Measurements from ENCODE around the gene ZHX3. TPM values are rescaled to one million over a fixed set of nuclear protein-coding genes. Genes with fewer than 3 reads are reported as not detected.
A peak's percentile ranks its signal among the peaks of the same experiment; 100 is the strongest.
"Not testable (repeated sequence)": the region's sequence is repeated elsewhere in the genome, so short reads cannot be mapped to it uniquely, and the experiment has no call there.

The ZHX3 gene
- total RNA-seq, 5 donors from 2014 or later (not counting 1 experiment from before 2014, with no cell fraction given) = 7.0 to 11.1 (median 10.5) TPM

- Mint-ChIP-seq H3K36me3 (no peaks in the 10 kb centered on the region), H3K27ac (no peak overlapping the region), H3K4me1 (peaks cover 16 to 25% (median 21%) of the 10 kb centered on the region in 3 donors), H3K27me3 (no peaks in the 10 kb centered on the region), H3K4me3 (peak overlapping the region in 1 of 3 donors; percentile 4), H3K9me3 (no peaks in the 10 kb centered on the region)
- ATAC-seq (replicated peaks in 1 of 4) = no peak
- no peak for DNase-seq
- peaks cover 7 to 13% of the 10 kb centered on the region in 2 experiments for H3K4me1 ChIP-seq (ENCODE audit: control insufficient read depth in 1 of 2, extremely low read depth in 1 of 2, insufficient read depth in 2 of 2, low read length in 2 of 2)
- H3K36me3 ChIP-seq (ENCODE audit: control insufficient read depth in 2 of 2, extremely low read depth in 1 of 2, insufficient read depth in 1 of 2, low read length in 1 of 2) = no peaks in the 10 kb centered on the region
- no peaks in the 10 kb centered on the region for H3K9me3 ChIP-seq
- H3K4me3 ChIP-seq (ENCODE audit: control insufficient read depth in 1 of 2, extremely low read depth in 1 of 2, low read length in 1 of 2) = no peak overlapping the region
- no CpG with 5 or more reads among the region's 2 CpGs for WGBS (ENCODE audit: insufficient coverage)
- ChIA-PET CTCF (no interaction called here), POLR2A (interaction anchor here in 1 of 2 donors (0.7 kb wide), 1 partner anchor 307 kb away, joined by 3 read pairs; no protein-coding TSS in a partner anchor)
- H3K27me3 ChIP-seq (replicated peaks in 1 of 2; ENCODE audit: control insufficient read depth in 2 of 2, extremely low read depth in 1 of 2, insufficient read depth in 2 of 2, low read length in 1 of 2) = no peaks in the 10 kb centered on the region
- no peak overlapping the region for H3K27ac ChIP-seq (ENCODE audit: low read length)
These were observed 3.1 kb downstream of the ZHX3 start for GRCh38 chr20:41314386-41314785.

- H3K4me3 ChIP-seq (ENCODE audit: control insufficient read depth in 1 of 2, extremely low read depth in 1 of 2, low read length in 1 of 2); DNase-seq; ATAC-seq (replicated peaks in 1 of 4); H3K27me3 ChIP-seq (replicated peaks in 1 of 2; ENCODE audit: control insufficient read depth in 2 of 2, extremely low read depth in 1 of 2, insufficient read depth in 2 of 2, low read length in 1 of 2); H3K4me3 Mint-ChIP-seq; H3K4me1 ChIP-seq (ENCODE audit: control insufficient read depth in 1 of 2, extremely low read depth in 1 of 2, insufficient read depth in 2 of 2, low read length in 2 of 2); POLR2A ChIA-PET; H3K9me3 ChIP-seq; H3K27me3 Mint-ChIP-seq; H3K9me3 Mint-ChIP-seq; H3K27ac Mint-ChIP-seq; H3K36me3 Mint-ChIP-seq; H3K27ac ChIP-seq (ENCODE audit: low read length); H3K36me3 ChIP-seq (ENCODE audit: control insufficient read depth in 2 of 2, extremely low read depth in 1 of 2, insufficient read depth in 1 of 2, low read length in 1 of 2): not testable (repeated sequence)
- 86% methylated on average over 5 of the region's 6 CpGs for WGBS (ENCODE audit: insufficient coverage)
- CTCF ChIA-PET = interaction anchor here in 1 of 2 donors (0.6 to 1.0 kb wide), 3 partner anchors 11 to 340 kb away, joined by 3 to 6 read pairs (median 4); no protein-coding TSS in a partner anchor
- H3K4me1 Mint-ChIP-seq = peaks cover 11 to 15% (median 11%) of the 10 kb centered on the region in 3 donors
These were observed 5.5 kb downstream of the ZHX3 start for GRCh38 chr20:41312009-41312408.

- ATAC-seq (replicated peaks in 1 of 4) = no peak
These were observed 7.7 kb downstream of the ZHX3 start for GRCh38 chr20:41309817-41310216.

GRCh38 chr20:41308726-41309413, 8.7 kb downstream of the ZHX3 start:
- DNase-seq = no peak
- CTCF ChIA-PET = no interaction called here
- no peaks in the 10 kb centered on the region for H3K36me3 Mint-ChIP-seq
- H3K4me1 ChIP-seq (ENCODE audit: control insufficient read depth in 1 of 2, extremely low read depth in 1 of 2, insufficient read depth in 2 of 2, low read length in 2 of 2) = no peaks in the 10 kb centered on the region
- H3K4me3 Mint-ChIP-seq = no peak overlapping the region
- no peaks in the 10 kb centered on the region for H3K36me3 ChIP-seq (ENCODE audit: control insufficient read depth in 2 of 2, extremely low read depth in 1 of 2, insufficient read depth in 1 of 2, low read length in 1 of 2)
- H3K4me3 ChIP-seq (ENCODE audit: control insufficient read depth in 1 of 2, extremely low read depth in 1 of 2, low read length in 1 of 2) = no peak overlapping the region
- H3K27me3 ChIP-seq (replicated peaks in 1 of 2; ENCODE audit: control insufficient read depth in 2 of 2, extremely low read depth in 1 of 2, insufficient read depth in 2 of 2, low read length in 1 of 2) = no peaks in the 10 kb centered on the region
- no peaks in the 10 kb centered on the region for H3K4me1 Mint-ChIP-seq
- ATAC-seq (replicated peaks in 1 of 4) = no peak
- H3K27ac ChIP-seq (ENCODE audit: low read length) = no peak overlapping the region
- POLR2A ChIA-PET = no interaction called here
- no peak overlapping the region for H3K27ac Mint-ChIP-seq
- no peaks in the 10 kb centered on the region for H3K9me3 ChIP-seq
- no peaks in the 10 kb centered on the region for H3K27me3 Mint-ChIP-seq
- H3K9me3 Mint-ChIP-seq = no peaks in the 10 kb centered on the region
- WGBS (ENCODE audit: insufficient coverage) = 100% methylated on average over 1 of the region's 3 CpGs

More at GRCh38 chr20:41309817-41310216, 7.7 kb downstream of the ZHX3 start:
- Histone ChIP-seq H3K4me3 (ENCODE audit: control insufficient read depth in 1 of 2, extremely low read depth in 1 of 2, low read length in 1 of 2) (no peak overlapping the region), H3K27me3 (replicated peaks in 1 of 2; ENCODE audit: control insufficient read depth in 2 of 2, extremely low read depth in 1 of 2, insufficient read depth in 2 of 2, low read length in 1 of 2) (no peaks in the 10 kb centered on the region), H3K36me3 (ENCODE audit: control insufficient read depth in 2 of 2, extremely low read depth in 1 of 2, insufficient read depth in 1 of 2, low read length in 1 of 2) (no peaks in the 10 kb centered on the region), H3K27ac (ENCODE audit: low read length) (no peak overlapping the region), H3K4me1 (ENCODE audit: control insufficient read depth in 1 of 2, extremely low read depth in 1 of 2, insufficient read depth in 2 of 2, low read length in 2 of 2) (no peaks in the 10 kb centered on the region), H3K9me3 (no peaks in the 10 kb centered on the region)
- no peak for DNase-seq
- ChIA-PET CTCF (interaction anchor here in 1 of 2 donors (0.6 to 0.7 kb wide), 2 partner anchors 83 to 242 kb away, joined by 3 to 4 read pairs; no protein-coding TSS in a partner anchor), POLR2A (no interaction called here)
- WGBS (ENCODE audit: insufficient coverage) = 85% methylated on average over 2 of the region's 2 CpGs
- Mint-ChIP-seq H3K36me3 (no peaks in the 10 kb centered on the region), H3K4me3 (no peak overlapping the region), H3K27ac (no peak overlapping the region), H3K27me3 (no peaks in the 10 kb centered on the region), H3K4me1 (peaks cover 0 to 2% (median 0%) of the 10 kb centered on the region in 3 donors), H3K9me3 (no peaks in the 10 kb centered on the region)

GRCh38 chr20:41308290-41308711, 9.2 kb downstream of the ZHX3 start:
- H3K36me3 ChIP-seq (ENCODE audit: control insufficient read depth in 2 of 2, extremely low read depth in 1 of 2, insufficient read depth in 1 of 2, low read length in 1 of 2) = no peaks in the 10 kb centered on the region
- H3K36me3 Mint-ChIP-seq = no peaks in the 10 kb centered on the region
- H3K9me3 Mint-ChIP-seq = no peaks in the 10 kb centered on the region
- no peaks in the 10 kb centered on the region for H3K4me1 Mint-ChIP-seq
- H3K4me3 Mint-ChIP-seq = no peak overlapping the region
- DNase-seq = no peak
- H3K27me3 ChIP-seq (replicated peaks in 1 of 2; ENCODE audit: control insufficient read depth in 2 of 2, extremely low read depth in 1 of 2, insufficient read depth in 2 of 2, low read length in 1 of 2) = no peaks in the 10 kb centered on the region
- no peak overlapping the region for H3K4me3 ChIP-seq (ENCODE audit: control insufficient read depth in 1 of 2, extremely low read depth in 1 of 2, low read length in 1 of 2)
- H3K27ac Mint-ChIP-seq = no peak overlapping the region
- ATAC-seq (replicated peaks in 1 of 4) = no peak
- H3K4me1 ChIP-seq (ENCODE audit: control insufficient read depth in 1 of 2, extremely low read depth in 1 of 2, insufficient read depth in 2 of 2, low read length in 2 of 2) = no peaks in the 10 kb centered on the region
- ChIA-PET CTCF (no interaction called here), POLR2A (no interaction called here)
- H3K27me3 Mint-ChIP-seq = no peaks in the 10 kb centered on the region
- whole genome bisulfite sequencing (ENCODE audit: insufficient coverage) = no CpG with 5 or more reads among the region's 1 CpG
- H3K9me3 ChIP-seq = no peaks in the 10 kb centered on the region
- no peak overlapping the region for H3K27ac ChIP-seq (ENCODE audit: low read length)

- Histone ChIP-seq H3K36me3 (ENCODE audit: control insufficient read depth in 2 of 2, extremely low read depth in 1 of 2, insufficient read depth in 1 of 2, low read length in 1 of 2) (no peaks in the 10 kb centered on the region), H3K4me1 (ENCODE audit: control insufficient read depth in 1 of 2, extremely low read depth in 1 of 2, insufficient read depth in 2 of 2, low read length in 2 of 2) (no peaks in the 10 kb centered on the region), H3K4me3 (ENCODE audit: control insufficient read depth in 1 of 2, extremely low read depth in 1 of 2, low read length in 1 of 2) (no peak overlapping the region), H3K9me3 (no peaks in the 10 kb centered on the region), H3K27ac (ENCODE audit: low read length) (no peak overlapping the region), H3K27me3 (replicated peaks in 1 of 2; ENCODE audit: control insufficient read depth in 2 of 2, extremely low read depth in 1 of 2, insufficient read depth in 2 of 2, low read length in 1 of 2) (no peaks in the 10 kb centered on the region)
- no CpG with 5 or more reads among the region's 1 CpG for WGBS (ENCODE audit: insufficient coverage)
- POLR2A ChIA-PET = no interaction called here
- Mint-ChIP-seq H3K4me3 (no peak overlapping the region), H3K27me3 (no peaks in the 10 kb centered on the region), H3K36me3 (no peaks in the 10 kb centered on the region), H3K9me3 (no peaks in the 10 kb centered on the region), H3K27ac (no peak overlapping the region), H3K4me1 (no peaks in the 10 kb centered on the region)
- no peak for ATAC-seq (replicated peaks in 1 of 4)
- DNase-seq = no peak
- CTCF ChIA-PET = interaction anchor here in 1 of 2 donors (0.6 kb wide), 1 partner anchor 171 kb away, joined by 8 read pairs; no protein-coding TSS in a partner anchor
These were observed 10.5 kb downstream of the ZHX3 start for GRCh38 chr20:41307021-41307420.
